Activated CD4-positive, alpha-beta T cell treated with anti-CD3 and anti-CD28 coated beads, Interleukin-2, amount 50 U/mL, for 4 hours (primary cell): ENCODE results near the gene BZW2.
A peak's percentile ranks its signal among the peaks of the same experiment; 100 is the strongest.

Experiments
- DNase-seq, 2 experiments: peaks; one replicate each; pipeline ENCODE4 v3.0.0-alpha.2; 2020

The BZW2 gene

GRCh38 chr7:16645593-16646471, at the start of gene BZW2, which contains the start of gene ANKMY2:
Gene BZW2 (plus strand): TSS chr7:16646181. CDS start chr7:16665444, 19,263 bp downstream.
Gene ANKMY2 (minus strand): TSS chr7:16645754. CDS start chr7:16645573, 181 bp downstream.
- DNase-seq: peak; percentile 87 to 90

DNA sequence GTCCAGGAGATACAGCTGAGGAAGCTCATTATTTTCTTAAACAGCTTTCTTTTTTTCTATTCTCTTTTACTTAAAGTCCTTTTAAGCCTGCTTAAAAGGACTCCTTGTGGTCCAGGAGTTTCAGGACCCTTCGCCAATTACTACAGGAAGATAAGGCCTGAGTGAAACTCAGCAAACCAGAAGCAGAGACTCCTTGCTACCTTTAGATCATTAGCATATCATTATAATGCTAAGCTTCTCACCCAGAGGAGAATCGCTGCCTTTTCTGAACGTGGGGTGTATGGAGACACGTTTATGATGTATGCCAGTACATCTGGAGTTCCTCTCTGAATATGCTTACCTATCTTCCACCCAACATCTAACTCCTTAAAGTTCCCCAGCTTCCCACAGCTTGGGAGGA, 48.0 kb upstream of the BZW2 start:
- DNase-seq: no peak

DNA sequence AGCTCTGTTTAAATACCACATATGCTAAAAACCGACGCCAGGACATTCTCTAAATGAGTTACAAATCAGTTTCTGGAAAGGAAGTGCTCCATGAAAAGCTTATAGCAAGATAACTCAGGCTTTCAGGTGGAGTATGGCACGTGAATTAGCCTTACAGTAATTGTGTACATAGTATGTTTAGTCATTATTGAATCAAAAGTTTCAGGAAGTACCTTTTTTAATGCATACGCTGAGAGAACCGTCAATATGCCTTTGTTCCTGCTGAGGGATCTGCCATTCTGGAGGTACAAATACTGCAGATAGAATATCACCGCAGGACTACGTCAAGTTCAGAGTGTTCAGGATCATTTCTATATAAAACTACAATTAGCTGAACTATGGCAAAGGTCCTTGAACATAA, 46.1 kb upstream of the BZW2 start:
- DNase-seq: no peak

DNA sequence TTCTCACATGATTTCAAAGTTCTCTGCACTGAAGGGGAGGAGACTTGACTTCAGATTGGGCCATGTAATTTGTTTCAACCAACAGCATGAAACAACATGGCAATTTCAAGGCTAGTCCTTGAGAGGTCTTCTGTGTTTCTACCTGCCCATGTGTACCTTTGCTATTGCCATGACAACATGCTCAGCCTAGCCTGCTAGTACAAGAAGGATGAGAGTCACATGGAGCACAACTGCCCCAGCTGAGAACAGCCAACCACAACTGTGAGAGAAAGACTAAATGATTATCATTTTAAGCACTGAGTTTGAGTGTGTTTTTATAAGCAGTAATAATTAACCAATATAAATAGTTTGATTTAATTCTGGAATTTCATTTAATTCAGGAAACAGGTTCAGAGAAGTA, 42.3 kb upstream of the BZW2 start:
- DNase-seq: no peak

DNA sequence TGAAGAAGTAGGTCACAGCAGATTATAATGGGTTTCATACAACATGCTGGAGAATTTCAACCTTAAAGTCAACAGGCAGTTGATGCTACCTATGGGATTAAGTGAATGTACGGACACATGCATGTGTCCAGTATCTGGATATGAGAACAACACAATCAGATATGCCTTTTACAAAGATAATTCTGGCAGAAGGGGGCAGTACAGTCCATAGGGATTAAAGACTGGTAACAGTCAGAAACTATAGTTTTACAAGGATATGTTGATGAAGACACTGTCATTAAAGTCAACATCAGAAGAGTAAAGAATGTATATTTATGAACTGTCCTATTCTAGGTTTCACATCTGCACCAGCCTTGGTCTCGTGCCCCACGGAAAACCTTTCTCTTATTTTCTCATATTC, 41.9 kb upstream of the BZW2 start:
- DNase-seq: no peak

- no peak for DNase-seq
Measured at GRCh38 chr7:16606704-16607103, 39.3 kb upstream of the BZW2 start.

DNA sequence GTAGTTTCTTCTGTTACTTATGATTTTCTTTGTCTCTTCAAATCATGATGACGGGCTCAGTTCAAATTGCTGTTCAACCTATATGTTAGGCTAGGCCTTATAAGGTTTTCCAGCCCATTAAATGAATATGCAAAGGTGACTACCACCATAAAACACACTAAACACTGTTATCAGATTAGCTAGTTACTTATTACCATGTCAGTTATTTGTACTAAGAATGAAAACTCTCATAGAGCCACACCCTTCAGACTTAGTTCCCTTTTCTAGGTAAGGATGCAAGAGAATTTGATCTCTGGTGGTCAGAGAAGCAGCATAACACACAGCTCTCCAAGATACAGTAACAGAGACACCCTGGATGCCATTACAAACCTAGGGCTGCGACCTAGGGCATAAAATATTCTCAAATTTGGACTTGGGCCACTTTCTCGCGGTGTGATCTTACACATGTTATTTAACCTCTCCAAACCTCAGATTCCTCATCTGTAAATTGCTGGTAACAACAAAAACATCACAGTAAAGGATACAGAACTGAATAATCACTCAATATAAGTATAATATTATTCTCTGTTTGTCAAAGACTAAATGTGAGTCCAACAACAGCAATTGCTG, 36.0 kb upstream of the BZW2 start:
- DNase-seq: no peak

DNA sequence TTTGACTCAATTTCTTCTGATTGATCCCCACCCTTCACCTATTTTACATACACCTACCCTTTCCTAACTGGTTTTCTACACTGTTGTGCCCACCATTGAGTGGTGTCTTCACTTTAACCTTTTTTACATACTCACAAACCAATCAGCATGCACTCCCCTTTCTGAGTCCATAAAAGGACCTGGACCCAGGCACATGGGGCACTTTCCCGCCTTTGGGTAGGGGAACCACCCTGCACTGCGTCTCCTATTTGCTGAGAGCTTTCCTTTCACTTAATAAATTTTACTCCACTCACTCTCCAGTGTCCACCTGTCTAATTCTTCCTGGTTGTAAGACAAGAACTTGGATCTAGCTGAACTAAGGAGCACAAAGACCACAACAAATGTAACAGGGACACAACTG, 34.3 kb upstream of the BZW2 start:
- DNase-seq: no peak

- no peak for DNase-seq
Measured at GRCh38 chr7:16615228-16615627, 30.8 kb upstream of the BZW2 start.

DNA sequence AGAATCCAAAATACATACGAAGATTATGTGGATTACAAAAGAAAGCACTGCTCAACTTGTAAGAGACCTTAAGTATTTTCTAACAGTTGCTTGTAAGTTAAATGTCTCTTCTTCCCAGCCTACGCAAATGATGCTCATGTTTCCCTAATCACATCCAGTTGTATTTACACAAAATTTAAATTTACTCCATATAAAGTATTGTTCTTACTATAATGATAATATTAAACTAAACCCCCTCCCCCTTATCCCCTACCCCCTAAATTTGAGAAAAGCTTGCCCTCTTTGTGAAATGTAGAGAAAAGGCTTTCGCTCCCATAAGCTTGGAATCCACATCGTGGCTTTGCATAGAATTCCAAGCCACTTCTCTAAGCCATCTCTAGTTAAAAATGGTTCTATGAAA, 29.9 kb upstream of the BZW2 start:
- DNase-seq: no peak

DNA sequence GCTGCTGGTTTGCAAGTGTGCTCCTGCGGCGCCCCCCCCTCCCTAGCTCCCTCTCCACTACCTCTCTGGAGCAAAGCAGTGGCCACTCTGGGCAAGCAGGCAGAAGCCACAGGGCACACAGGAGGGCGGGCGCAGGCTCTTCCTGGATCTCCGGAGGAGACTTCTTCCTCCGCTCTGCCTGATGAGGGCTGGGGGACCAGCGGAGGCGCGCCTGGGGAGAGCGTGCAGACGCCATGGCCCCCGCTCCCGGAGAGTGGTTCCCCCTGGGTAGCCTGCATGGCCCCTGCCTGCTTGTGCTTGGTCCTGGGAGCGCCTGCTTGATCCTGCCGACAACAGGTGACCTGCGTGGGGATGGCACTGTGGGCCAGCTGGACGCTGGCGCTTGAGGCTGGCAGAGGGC, 29.4 kb upstream of the BZW2 start:
- DNase-seq: no peak

DNA sequence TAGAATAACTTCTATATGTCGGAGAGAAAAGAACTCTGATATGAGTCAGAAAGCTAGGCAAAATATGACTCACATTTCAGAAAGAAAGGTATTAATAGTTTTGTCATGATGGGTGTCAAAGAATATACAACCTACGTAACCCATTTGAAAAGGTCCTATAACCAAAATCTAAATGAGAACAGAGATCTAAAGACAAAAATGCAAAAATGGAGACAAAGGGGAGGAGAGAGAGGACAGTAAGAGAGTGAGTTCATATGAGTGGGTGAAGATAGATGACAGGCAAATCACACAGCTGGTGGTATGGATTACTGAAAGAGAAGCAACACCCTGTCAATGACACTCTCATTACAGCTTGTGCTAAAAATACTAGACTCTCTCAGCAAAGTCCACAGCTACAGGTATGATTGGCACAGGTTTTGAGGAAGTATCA, 26.0 kb upstream of the BZW2 start:
- no peak for DNase-seq

DNA sequence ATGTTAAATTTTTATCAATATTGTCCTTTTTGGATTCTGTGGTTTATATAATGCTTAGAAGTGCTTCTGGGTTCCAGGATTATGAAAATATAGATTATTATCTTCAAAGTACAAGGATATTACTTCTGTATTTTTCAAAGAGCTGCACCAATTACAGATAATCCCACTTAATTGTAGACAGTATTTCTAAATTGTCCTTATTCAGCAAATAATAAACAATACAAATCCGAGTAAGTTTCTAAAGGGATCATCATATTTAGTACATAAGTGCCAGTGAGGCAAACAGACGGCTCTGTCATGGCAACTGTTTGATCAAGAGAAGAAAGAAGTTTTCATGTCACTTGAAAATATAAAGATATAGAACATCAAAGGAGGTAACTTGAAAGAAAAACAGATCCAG, 19.6 kb upstream of the BZW2 start:
- DNase-seq: no peak

DNA sequence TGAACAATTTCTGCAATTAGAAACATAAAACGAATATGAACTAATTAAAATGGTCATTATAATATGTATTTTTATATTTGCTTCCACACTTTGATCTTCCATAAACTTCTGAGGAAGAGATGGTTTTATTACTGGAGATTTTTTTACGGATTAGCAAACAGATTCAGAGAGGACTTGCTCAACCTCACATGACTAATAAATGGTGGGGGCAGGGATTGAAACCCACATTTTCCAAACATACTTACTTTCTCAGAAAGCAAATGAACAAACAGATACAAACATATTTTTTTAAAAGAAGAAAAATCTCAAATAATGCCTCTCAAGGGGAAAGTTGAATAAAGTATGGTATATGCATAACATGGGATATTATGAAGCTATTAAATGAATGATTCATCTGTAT, 18.7 kb upstream of the BZW2 start:
- DNase-seq: no peak

DNA sequence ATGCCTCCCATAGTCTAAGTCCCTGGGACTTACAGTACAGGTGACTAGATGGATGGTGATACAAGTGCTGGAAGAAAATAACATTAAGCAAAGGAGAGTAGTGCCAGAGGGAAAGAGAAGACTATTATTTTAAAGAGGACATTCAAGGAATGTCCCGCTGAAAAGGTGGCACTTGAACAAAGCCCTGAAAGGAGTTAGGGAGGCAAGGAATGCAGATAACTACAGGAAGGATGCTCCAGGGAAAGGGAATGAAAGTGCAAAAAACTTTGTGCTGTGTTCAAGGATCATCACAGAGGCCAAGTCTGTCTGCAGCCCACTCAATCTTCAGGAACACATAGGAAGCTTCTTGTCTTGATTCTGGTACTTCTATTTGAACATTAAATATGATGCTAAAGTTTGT, 15.3 kb upstream of the BZW2 start:
- DNase-seq: no peak

GRCh38 chr7:16634271-16634738, 11.7 kb upstream of the BZW2 start:
- no peak for DNase-seq

GRCh38 chr7:16636555-16637101, 9.4 kb upstream of the BZW2 start:
- no peak for DNase-seq

GRCh38 chr7:16637379-16637778, 8.6 kb upstream of the BZW2 start:
- DNase-seq: no peak

GRCh38 chr7:16638282-16639280, 7.4 kb upstream of the BZW2 start:
- DNase-seq: no peak

- no peak for DNase-seq
Measured at GRCh38 chr7:16644157-16644556, 1.8 kb upstream of the BZW2 start.

GRCh38 chr7:16644636-16645592, 1.1 kb upstream of the BZW2 start:
- DNase-seq: peak; percentile 36 to 41
